Tibial nerve (tissue), 4 donors: ENCODE data around the gene CARMIL1. TPM values are rescaled to one million over a fixed set of nuclear protein-coding genes. Genes with fewer than 3 reads are reported as not detected.
"Not testable (repeated sequence)": the region's sequence is repeated elsewhere in the genome, so short reads cannot be mapped to it uniquely, and the experiment has no call there.

ENCODE experiments used
- DNase-seq, 2 donors: peaks; one replicate each; pipeline ENCODE4 v3.0.0-alpha.2; 2019; ENCODE audit warnings: low spot score in 2 of 2
- H3K27ac ChIP-seq, 4 donors: fragments of 200-600 bp; sonication (generic) in 3 of 4; one replicate each; pipeline ENCODE4 v1.5.1; 2017 to 2019; ENCODE audit warnings: mild to moderate bottlenecking in 1 of 4
- H3K27me3 ChIP-seq, 2 donors: fragments of 200-600 bp; sonication (generic) in 1 of 2; one replicate each; pipeline versions ENCODE4 v1.5.1 to v1.6.0; 2017 to 2019
- H3K36me3 ChIP-seq, 3 donors: fragments of 200-600 bp; sonication (generic); one replicate each; pipeline ENCODE4 v1.5.1; 2018 to 2019
- H3K4me1 ChIP-seq, 4 donors: fragments of 200-600 bp; sonication (generic) in 3 of 4; one replicate each; pipeline ENCODE4 v1.5.1; 2017 to 2019
- H3K4me3 ChIP-seq, 4 donors: fragments of 200-600 bp; sonication (generic) in 3 of 4; one replicate each; pipeline ENCODE4 v1.5.1; 2017 to 2019; ENCODE audit warnings: mild to moderate bottlenecking in 1 of 4, moderate library complexity in 1 of 4
- H3K9me3 ChIP-seq, 4 donors: fragments of 200-600 bp; sonication (generic) in 3 of 4; one replicate each; pipeline ENCODE4 v1.5.1; 2017 to 2019
- EP300 ChIP-seq, 2 donors: sonication (generic); formaldehyde crosslinking; IDR thresholded peaks; one replicate each; pipeline ENCODE4 v1.6.1; 2017; ENCODE audit warnings: antibody characterized with exemption in 2 of 2, mild to moderate bottlenecking in 1 of 2
- POLR2A ChIP-seq, 2 donors: fragments of 450-650 bp; IDR thresholded peaks; one replicate each; pipeline ENCODE4 v1.6.1; 2017; ENCODE audit warnings: antibody characterized with exemption in 2 of 2, mild to moderate bottlenecking in 2 of 2, moderate library complexity in 2 of 2
- WGBS, 2 donors: methylation state at CpG; one replicate each; pipeline ENCODE4 v1.1.5; 2018; 5-methylcytosine and 5-hydroxymethylcytosine counted together
- total RNA-seq, 4 donors: library from RNA; depleted of rRNA; stranded (reverse); fragments of >200 nt; gene quantifications; one replicate each; pipeline ENCODE4 v1.1.0, GENCODE V29; 2016
- TF ChIP-seq, protein P1 (sequence below), 5 experiments: fragments of 200-600 bp in 3 of 5; fragments of 450-650 bp in 2 of 5; sonication (generic) in 3 of 5; IDR thresholded peaks; one replicate each; pipeline ENCODE4 v1.5.1; 2016 to 2019; ENCODE audit warnings: antibody characterized with exemption in 5 of 5, mild to moderate bottlenecking in 3 of 5, moderate library complexity in 2 of 5

CARMIL1 gene
- total RNA-seq, 4 donors from 2014 or later, result 29.1 to 43.5 (median 34.1) TPM

- Histone ChIP-seq H3K27ac (no peak overlapping the region), H3K9me3 (no peaks in the 10 kb centered on the region), H3K36me3 (peaks cover 0 to 14% (median 0%) of the 10 kb centered on the region in 3 donors), H3K4me1 (no peaks in the 10 kb centered on the region), H3K4me3 (no peak overlapping the region), H3K27me3 (no peaks in the 10 kb centered on the region)
- TF ChIP-seq EP300 (IDR thresholded peaks at IDR 0.05), result no peak
- TF ChIP-seq, protein P1, sequence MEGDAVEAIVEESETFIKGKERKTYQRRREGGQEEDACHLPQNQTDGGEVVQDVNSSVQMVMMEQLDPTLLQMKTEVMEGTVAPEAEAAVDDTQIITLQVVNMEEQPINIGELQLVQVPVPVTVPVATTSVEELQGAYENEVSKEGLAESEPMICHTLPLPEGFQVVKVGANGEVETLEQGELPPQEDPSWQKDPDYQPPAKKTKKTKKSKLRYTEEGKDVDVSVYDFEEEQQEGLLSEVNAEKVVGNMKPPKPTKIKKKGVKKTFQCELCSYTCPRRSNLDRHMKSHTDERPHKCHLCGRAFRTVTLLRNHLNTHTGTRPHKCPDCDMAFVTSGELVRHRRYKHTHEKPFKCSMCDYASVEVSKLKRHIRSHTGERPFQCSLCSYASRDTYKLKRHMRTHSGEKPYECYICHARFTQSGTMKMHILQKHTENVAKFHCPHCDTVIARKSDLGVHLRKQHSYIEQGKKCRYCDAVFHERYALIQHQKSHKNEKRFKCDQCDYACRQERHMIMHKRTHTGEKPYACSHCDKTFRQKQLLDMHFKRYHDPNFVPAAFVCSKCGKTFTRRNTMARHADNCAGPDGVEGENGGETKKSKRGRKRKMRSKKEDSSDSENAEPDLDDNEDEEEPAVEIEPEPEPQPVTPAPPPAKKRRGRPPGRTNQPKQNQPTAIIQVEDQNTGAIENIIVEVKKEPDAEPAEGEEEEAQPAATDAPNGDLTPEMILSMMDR (IDR thresholded peaks at IDR 0.05), result no peak
- DNase-seq, result no peak
- WGBS, 2 donors, result 79 to 85% methylated on average over 4 of the region's 4 CpGs
Observed at GRCh38 chr6:25579902-25580495, 300.8 kb downstream of the CARMIL1 start.

DNA sequence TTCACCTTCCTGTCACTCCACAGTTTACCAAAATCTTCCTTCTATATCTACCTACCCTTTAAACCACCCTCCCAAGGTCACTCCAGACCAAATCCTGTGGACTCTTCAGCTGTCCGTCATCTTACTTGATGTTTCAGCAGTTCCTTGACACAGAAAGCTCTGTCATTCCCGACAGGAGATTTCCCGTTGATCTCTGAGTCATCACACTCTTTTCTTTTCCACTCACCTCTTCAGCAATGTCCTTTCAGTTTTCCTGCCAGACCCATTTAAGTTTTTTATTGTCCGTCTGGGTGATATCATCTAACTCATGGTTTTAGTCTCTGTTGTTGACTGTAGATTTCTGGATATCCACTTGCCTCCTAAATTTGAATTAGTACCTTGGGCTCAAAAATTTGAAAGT, 302.9 kb downstream of the CARMIL1 start:
- DNase-seq, result no peak
- Histone ChIP-seq H3K36me3 (peaks cover 0 to 16% (median 0%) of the 10 kb centered on the region in 3 donors), H3K27me3 (no peaks in the 10 kb centered on the region), H3K4me1 (no peaks in the 10 kb centered on the region), H3K4me3 (no peak overlapping the region), H3K9me3 (no peaks in the 10 kb centered on the region), H3K27ac (no peak overlapping the region)
- TF ChIP-seq POLR2A (IDR thresholded peaks at IDR 0.05), result no peak
- TF ChIP-seq EP300 (IDR thresholded peaks at IDR 0.05), result no peak
- TF ChIP-seq, protein P1 (IDR thresholded peaks at IDR 0.05), result no peak
- 83 to 87% methylated on average over 4 of the region's 4 CpGs for WGBS, 2 donors

DNA sequence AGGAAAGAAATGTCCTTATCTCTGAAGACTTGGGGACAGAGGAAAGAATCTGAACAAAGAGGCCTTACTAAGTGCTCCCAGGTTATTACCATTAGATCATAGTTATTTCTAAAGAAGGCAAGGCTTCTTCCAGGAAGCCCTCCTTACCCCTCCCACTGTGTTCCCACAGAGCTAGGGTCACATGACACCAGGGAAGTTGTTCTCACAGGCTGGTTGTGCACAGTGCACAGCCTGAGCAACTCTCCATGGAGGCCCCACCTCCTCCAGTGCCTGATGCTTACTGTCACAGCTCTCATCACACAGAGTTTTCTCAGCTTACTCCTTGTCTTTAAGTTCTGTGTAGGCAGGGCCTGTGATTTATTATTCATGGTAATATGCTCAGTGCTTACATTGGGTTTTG, 303.9 kb downstream of the CARMIL1 start:
- Histone ChIP-seq H3K4me1 (no peaks in the 10 kb centered on the region), H3K27me3 (no peaks in the 10 kb centered on the region), H3K27ac (no peak overlapping the region), H3K4me3 (no peak overlapping the region), H3K9me3 (no peaks in the 10 kb centered on the region), H3K36me3 (peaks cover 0 to 16% (median 0%) of the 10 kb centered on the region in 3 donors)
- DNase-seq, result no peak
- TF ChIP-seq POLR2A (IDR thresholded peaks at IDR 0.05) (no peak), EP300 (IDR thresholded peaks at IDR 0.05) (no peak)
- TF ChIP-seq, protein P1 (IDR thresholded peaks at IDR 0.05), result no peak

DNA sequence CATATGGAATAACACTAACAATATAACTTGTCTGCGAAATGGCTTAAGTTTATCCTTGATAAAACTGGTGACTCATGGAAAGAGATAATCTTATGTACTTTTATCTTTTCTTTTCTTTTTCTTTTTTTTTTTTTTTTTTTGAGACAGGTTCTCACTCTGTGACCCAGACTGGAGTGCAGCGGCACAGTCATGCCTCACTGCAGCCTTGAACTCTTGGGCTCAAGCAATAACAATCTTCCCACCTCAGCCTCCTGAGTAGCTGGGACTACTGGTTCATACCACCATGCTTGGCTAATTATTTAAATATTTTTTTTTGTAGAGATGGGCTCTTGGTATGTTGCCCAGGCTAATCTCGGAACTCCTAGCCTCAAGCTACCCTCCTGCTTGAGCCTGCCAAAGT, 304.7 kb downstream of the CARMIL1 start:
- DNase-seq, result no peak
- H3K4me1 ChIP-seq, result no peaks in the 10 kb centered on the region
- no peak overlapping the region for H3K4me3 ChIP-seq
- 96 to 97% methylated on average over 3 of the region's 3 CpGs for WGBS, 2 donors
- TF ChIP-seq POLR2A (IDR thresholded peaks at IDR 0.05), result no peak
- TF ChIP-seq, protein P1 (IDR thresholded peaks at IDR 0.05), result no peak
- TF ChIP-seq EP300 (IDR thresholded peaks at IDR 0.05), result no peak
- peaks cover 0 to 23% (median 0%) of the 10 kb centered on the region in 3 donors for H3K36me3 ChIP-seq
- H3K27me3 ChIP-seq, result no peaks in the 10 kb centered on the region
- H3K27ac ChIP-seq, result no peak overlapping the region
- no peaks in the 10 kb centered on the region for H3K9me3 ChIP-seq

- H3K27ac ChIP-seq, result no peak overlapping the region
- TF ChIP-seq POLR2A (IDR thresholded peaks at IDR 0.05) (no peak), EP300 (IDR thresholded peaks at IDR 0.05) (no peak)
- TF ChIP-seq, protein P1 (IDR thresholded peaks at IDR 0.05), result no peak
- no peaks in the 10 kb centered on the region for H3K9me3 ChIP-seq
- no peaks in the 10 kb centered on the region for H3K27me3 ChIP-seq
- WGBS, 2 donors, result 84 to 91% methylated on average over 4 of the region's 4 CpGs
- no peaks in the 10 kb centered on the region for H3K4me1 ChIP-seq
- peaks cover 0 to 23% (median 0%) of the 10 kb centered on the region in 3 donors for H3K36me3 ChIP-seq
- no peak overlapping the region for H3K4me3 ChIP-seq
- no peak for DNase-seq
Observed at GRCh38 chr6:25585225-25585624, 306.1 kb downstream of the CARMIL1 start.

DNA sequence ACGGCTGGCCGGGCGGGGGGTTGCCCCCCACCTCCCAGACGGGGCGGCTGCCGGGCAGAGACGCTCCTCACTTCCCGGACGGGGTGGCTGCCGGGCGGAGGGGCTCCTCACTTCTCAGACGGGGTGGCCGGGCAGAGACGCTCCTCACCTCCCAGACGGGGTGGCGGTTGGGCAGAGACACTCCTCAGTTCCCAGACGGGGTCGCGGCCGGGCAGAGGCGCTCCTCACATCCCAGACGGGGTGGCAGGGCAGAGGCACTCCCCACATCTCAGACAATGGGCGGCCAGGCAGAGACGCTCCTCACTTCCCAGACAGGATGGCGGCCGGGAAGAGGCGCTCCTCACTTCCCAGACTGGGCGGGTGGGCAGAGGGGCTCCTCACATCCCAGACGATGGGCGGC, 306.9 kb downstream of the CARMIL1 start:
- H3K36me3 ChIP-seq, result peaks cover 0 to 22% (median 0%) of the 10 kb centered on the region in 3 donors
- not testable (repeated sequence) for DNase-seq, H3K4me1 ChIP-seq, H3K27ac ChIP-seq, H3K4me3 ChIP-seq, H3K9me3 ChIP-seq, H3K27me3 ChIP-seq
- WGBS, 2 donors, result 95 to 99% methylated on average over 13 to 17 of the region's 30 CpGs
